BJ (cell line): ENCODE data around the gene TMTC1. TPM values are rescaled to one million over a fixed set of nuclear protein-coding genes. Genes with fewer than 3 reads are reported as not detected.

Experiments
- CTCF ChIA-PET: fragments of 350-600 bp; formaldehyde crosslinking; extraction: SDS; loops from one replicate; lab custom pipeline; 2021; ENCODE audit warnings: antibody characterized with exemption, inconsistent platforms; lab: Yijun Ruan, JAX
- POLR2A ChIA-PET: fragments of 300-600 bp; sonication (Branson Sonifier 250); formaldehyde crosslinking; extraction: SDS; loops from one replicate; lab custom pipeline; 2021; ENCODE audit warnings: antibody characterized with exemption; lab: Charles Lee
- DNase-seq: peaks from one replicate; pipeline ENCODE4 v3.0.0-alpha.2; 2011; ENCODE audit warnings: low read depth
- H3K27me3 ChIP-seq: 2 replicates; pipeline ENCODE4 v1.6.0; 2011; ENCODE audit warnings: low read length; ENCODE audit not compliant: control insufficient read depth, insufficient read depth
- H3K36me3 ChIP-seq: 2 replicates; pipeline ENCODE4 v1.5.1; 2011; ENCODE audit warnings: low read length; ENCODE audit not compliant: control insufficient read depth, insufficient read depth
- H3K4me3 ChIP-seq: 2 replicates; pipeline ENCODE4 v1.5.1; 2011; ENCODE audit warnings: low read depth, mild to moderate bottlenecking, control low read depth, low read length
- CTCF ChIP-seq: IDR thresholded peaks from 2 replicates; pipeline ENCODE4 v1.5.1; 2011; ENCODE audit warnings: low read depth, mild to moderate bottlenecking, control low read depth, inconsistent platforms, low read length, moderate library complexity; ENCODE audit not compliant: insufficient read depth
- polyA plus RNA-seq: library from polyadenylated mRNA; depleted of rRNA; stranded (reverse); fragments of >200 nt; gene quantifications from 2 replicates; pipeline ENCODE4 v1.2.3, GENCODE V29; 2011

The TMTC1 gene
- polyA plus RNA-seq, 1 experiment, result 21.8 TPM

GRCh38 chr12:29599381-29599780, 184.4 kb downstream of the TMTC1 start:
- no peak for TF ChIP-seq CTCF
- DNase-seq, result no peak
- Histone ChIP-seq H3K36me3 (no peaks in the 10 kb centered on the region), H3K27me3 (no peaks in the 10 kb centered on the region), H3K4me3 (no peak overlapping the region)
- ChIA-PET POLR2A (no interaction called here), CTCF (interaction anchor here (0.8 to 1.4 kb wide), 3 partner anchors 8 to 10 kb away, joined by 3 to 4 read pairs (median 3); no protein-coding TSS in a partner anchor)

GRCh38 chr12:29595071-29595755, 188.5 kb downstream of the TMTC1 start:
- CTCF ChIA-PET, result interaction anchor here (0.6 kb wide), 1 partner anchor 12 kb away, joined by 3 read pairs; no protein-coding TSS in a partner anchor
- DNase-seq, result no peak
- no peak for TF ChIP-seq CTCF
- H3K27me3 ChIP-seq, result no peaks in the 10 kb centered on the region
- no peaks in the 10 kb centered on the region for H3K36me3 ChIP-seq
- H3K4me3 ChIP-seq, result no peak overlapping the region
- POLR2A ChIA-PET, result no interaction called here

- POLR2A ChIA-PET, result no interaction called here
- DNase-seq, result no peak
- CTCF ChIA-PET, result interaction anchor here (1.4 kb wide), 1 partner anchor 10 kb away, joined by 4 read pairs; no protein-coding TSS in a partner anchor
- TF ChIP-seq CTCF, result no peak
- no peak overlapping the region for H3K4me3 ChIP-seq
- no peaks in the 10 kb centered on the region for H3K27me3 ChIP-seq
- H3K36me3 ChIP-seq, result no peaks in the 10 kb centered on the region
Observed at GRCh38 chr12:29593001-29593400, 190.7 kb downstream of the TMTC1 start.

GRCh38 chr12:29591140-29592020, 192.4 kb downstream of the TMTC1 start:
- DNase-seq, result no peak
- H3K36me3 ChIP-seq, result no peaks in the 10 kb centered on the region
- H3K4me3 ChIP-seq, result no peak overlapping the region
- ChIA-PET CTCF (interaction anchor here (0.6 to 1.9 kb wide), 5 partner anchors 8 to 383 kb away, joined by 3 to 5 read pairs (median 4); no protein-coding TSS in a partner anchor), POLR2A (no interaction called here)
- H3K27me3 ChIP-seq, result no peaks in the 10 kb centered on the region
- TF ChIP-seq CTCF, result peak; percentile 61

GRCh38 chr12:29589851-29590250, 193.9 kb downstream of the TMTC1 start:
- no peak for TF ChIP-seq CTCF
- Histone ChIP-seq H3K36me3 (no peaks in the 10 kb centered on the region), H3K4me3 (no peak overlapping the region), H3K27me3 (no peaks in the 10 kb centered on the region)
- POLR2A ChIA-PET, result no interaction called here
- CTCF ChIA-PET, result interaction anchor here (1.0 to 1.8 kb wide), 3 partner anchors 9 to 69 kb away, joined by 3 to 5 read pairs (median 3); no protein-coding TSS in a partner anchor
- no peak for DNase-seq
